GM18861 (cell line): ENCODE results near the gene HCN1.

Experiments used
- ATAC-seq: cut with Tn5 transposase; IDR thresholded peaks from one replicate; pipeline ENCODE4 v1.9.1; 2021; ENCODE audit not compliant: unreplicated experiment

The HCN1 gene

DNA sequence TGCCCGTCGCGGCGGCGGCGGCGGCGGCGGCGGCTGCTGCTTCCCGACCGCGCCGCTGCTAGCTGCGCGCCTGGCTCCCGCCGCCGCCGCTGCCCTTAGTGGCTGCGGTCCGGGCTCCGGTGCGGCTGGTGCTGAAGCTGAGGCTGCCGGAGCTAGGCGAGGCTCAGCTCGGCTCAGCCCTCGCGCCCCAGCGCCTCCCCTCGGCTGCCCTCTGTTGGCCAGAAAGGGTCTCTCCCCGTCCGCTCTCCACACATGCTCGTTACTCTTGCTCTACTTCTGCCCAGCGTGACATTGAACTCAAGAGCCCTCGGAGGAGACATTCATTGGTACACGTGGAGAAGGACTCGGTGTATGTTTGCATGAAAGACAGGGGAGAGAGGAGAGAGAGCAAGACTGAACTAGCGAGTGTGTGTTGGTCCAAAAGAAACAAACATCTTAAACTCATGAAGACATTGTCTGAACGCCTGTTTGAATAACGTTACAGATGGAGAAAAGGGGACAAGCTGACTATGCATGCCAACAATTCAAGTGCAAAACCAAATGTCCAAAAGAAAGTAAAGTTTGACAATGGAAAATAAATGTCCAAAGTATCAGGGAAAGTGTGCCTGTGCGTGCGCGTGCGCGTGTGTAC, at the start of gene HCN1:
Gene HCN1 (minus strand): TSS at position 175 of the 631 bp plus-strand sequence.
- no peak for ATAC-seq

DNA sequence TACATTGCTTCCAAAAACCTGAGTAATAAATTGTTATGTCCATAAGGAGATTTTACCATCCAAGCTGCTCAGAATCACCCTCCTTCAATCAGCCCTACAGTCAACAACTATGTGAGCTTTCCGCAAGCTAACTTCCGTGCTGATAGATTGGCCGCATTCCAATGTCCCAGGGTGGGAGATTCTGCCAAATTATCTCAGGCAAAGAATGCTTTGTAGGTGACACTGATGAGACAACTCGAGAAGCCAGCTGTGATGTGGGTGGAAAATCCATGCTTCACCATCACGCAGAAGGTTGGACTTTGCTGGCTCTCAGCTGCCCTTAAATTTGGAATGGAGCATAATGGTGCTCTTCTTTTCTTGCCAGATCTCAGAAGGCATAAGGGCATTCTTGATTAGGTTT, 44.9 kb upstream of the HCN1 start:
- no peak for ATAC-seq

DNA sequence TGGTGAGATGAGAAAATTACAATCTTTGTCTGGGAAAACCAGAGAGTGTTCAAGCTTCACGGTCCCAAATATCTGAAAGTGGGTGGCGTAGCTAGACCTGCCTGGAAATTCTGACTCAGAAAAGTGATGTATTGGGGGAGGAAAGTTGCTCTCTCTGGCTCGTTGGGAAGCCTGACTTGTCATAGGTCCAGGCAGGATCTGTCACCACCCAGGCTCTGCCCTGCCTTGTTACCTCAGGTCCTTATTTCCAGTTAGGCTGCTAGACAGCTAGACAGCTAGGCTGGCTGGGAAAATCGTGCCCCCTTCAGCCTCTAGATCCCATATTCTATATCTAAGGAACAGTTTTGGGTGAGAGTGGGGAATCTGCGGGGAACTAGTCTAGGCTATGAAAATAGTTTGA, 41.0 kb upstream of the HCN1 start:
- ATAC-seq, result no peak

DNA sequence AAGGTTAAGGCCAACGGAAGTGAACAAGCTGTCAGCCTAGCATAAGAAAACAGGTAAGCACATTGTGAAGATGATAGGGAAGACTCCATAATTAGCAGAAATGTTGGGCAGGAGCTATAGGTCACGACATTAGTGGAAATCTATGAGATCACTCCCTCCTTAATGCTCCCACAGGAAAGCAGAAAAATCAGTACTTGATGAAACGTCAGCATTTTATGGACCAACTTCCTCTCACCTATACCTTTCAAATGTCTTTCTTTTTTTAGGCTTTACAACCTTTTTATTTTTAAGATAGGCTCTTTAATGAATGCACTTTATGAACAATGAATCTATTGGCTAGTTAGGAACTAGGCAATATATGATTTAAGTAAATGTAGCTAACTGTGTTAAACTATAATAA, 29.4 kb upstream of the HCN1 start:
- no peak for ATAC-seq

DNA sequence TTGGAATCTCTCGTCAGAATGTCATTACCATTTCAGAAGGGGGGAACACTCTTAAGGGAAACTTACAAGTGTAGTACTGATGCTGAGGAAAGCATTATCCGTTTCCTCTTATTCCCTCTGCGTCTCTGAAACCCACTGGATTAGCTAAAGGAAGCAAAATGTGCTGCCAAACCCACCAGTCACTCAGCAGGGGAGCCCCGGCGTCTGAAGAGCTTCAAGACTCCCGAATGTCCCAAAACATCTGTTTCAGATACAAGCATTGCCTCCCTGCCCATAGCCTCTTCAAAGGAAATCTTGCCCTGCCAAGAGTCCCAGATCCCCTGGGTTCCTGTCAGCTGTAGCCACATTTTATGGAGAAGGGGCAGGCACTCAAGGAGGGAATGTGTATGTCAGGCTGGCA, 1.0 kb upstream of the HCN1 start:
- ATAC-seq, result no peak

DNA sequence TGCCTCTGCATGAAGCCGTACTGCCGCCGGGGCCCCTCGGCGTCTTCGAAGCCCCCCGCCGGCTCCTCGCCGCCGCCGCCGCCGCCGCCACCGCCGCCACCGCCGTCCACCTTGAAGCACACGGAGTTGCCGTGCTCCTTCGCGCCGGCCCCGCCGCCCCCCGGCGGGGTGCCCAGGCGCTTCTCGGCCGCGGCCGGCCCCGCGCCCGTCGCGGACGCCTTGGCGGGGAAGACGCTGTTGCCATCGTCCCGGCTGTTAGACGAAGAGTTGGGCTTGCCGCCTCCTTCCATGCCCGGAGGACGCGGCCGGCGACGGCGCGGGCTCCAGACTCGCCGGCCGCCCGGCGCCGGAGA, 400 bp downstream of the HCN1 start:
- ATAC-seq, result no peak

DNA sequence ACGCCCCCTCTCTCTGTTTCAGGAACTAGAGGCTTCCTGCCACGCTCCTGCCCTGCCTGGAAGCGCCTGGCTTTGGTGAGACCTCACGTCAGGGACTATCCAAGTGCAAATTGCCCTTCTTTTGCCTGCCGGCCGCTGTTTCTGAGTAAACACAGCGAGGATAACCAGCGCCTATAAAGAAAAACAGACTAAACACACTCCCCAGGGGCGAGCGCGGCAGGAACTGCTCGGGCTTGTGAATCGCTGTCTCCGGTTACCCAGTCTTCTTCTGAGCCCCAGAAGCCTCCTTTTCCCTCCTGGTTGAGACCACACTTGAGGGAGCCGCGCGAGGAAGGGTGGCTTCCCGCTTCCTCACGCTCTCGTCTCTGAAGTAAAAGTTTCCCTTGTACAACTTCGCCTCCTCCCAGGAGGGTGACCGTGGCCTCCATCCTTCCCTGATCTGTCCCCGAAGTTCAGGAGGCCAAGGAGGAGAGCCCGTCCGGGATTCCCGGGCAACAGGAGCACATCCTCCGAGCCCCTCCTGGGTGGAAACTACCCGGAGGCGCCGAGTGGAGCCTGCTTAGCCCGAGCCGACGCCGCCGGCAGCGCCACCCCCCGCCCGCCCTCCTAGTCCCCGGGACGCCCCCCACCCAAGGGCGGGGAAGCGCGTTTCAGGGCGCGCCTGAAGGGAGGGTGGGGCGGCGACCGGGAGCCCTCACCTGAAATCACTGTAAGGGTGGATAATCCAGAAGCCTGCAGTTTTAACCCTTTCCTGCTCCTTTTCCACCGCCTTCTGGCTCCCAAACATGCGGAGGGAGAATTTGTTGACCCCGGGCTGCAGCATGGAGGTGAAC, 993 bp downstream of the HCN1 start:
- no peak for ATAC-seq

DNA sequence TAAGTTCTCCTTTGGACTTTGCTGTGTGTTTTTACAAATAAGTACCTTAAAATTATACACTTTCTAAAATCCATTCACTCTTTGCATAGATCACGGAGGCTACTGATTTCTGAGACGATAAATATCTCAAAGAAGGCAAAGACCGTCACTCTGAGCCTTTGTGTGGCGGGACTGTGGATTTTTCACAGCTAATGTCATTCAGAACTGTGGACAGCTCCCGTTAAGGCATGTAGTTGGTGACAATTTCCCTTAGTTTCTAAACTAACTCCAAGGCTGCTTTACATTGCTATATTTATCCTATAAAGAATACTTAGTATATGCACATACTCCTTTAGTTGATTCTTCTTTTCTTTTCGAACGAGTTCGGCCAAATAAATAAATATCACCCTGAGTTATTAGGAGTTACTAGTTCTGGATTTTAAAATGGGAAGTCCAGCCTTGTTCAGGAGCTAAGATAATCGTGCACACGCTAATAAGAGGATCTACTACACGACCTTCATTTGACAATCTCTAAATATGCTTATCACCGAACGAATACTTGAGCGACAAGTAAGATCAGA, 1.8 kb downstream of the HCN1 start:
- ATAC-seq, result no peak

DNA sequence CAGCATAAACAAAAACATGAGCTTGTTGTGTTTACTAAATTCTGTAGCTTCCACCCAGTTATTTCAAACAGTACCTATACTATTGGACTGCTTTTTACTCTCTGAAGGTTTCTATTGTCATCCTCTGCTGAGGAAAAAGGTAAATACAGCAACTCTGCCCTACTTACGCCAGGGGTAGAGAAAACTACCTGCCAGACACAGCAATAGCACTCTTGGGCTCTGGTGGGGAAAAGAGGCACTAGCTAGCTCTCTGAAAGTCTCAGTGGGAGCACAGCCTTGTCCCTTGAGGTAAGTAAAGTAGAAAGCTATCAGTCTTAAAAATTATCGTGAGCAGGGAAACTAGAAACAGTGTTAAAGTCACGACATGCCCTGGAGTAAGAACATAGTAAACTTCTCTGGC, 3.7 kb downstream of the HCN1 start:
- no peak for ATAC-seq

DNA sequence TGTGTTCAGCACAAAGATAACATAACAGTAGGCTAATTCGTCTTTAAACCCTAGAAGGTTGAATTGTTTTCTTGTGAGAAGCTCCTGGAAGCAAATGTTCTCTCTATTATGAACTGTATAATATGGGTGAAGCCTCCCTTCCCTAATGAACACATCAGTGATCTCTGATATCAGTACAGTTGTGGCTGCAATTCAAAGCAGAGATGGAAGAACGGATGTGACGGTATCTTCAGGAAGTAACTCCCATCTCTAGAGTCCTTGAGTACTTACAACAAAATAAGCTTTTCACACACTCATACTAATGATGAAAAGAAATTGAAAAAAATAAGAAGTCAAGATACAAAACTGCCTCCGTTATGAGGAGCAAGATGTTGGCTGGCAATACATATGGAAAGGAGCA, 4.5 kb downstream of the HCN1 start:
- ATAC-seq, result no peak

DNA sequence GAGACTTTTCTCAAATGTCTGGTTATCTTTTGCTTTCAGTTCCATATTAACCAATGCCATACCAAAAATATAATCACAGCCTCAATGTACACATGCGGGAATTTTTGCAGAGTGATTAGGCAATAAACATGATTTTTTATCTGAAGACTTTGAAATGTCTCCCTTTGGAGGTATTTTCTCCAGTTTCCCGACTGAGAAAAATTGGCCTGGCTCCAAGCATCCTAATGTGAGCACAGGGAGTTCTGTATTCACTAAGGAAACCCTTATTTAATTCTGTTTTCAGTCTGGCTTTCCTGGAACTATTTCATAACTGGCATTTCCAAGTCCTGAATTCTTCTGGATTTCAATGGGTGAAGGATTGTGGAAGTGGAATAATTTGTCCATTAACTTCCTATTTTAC, 8.5 kb downstream of the HCN1 start:
- ATAC-seq, result no peak

DNA sequence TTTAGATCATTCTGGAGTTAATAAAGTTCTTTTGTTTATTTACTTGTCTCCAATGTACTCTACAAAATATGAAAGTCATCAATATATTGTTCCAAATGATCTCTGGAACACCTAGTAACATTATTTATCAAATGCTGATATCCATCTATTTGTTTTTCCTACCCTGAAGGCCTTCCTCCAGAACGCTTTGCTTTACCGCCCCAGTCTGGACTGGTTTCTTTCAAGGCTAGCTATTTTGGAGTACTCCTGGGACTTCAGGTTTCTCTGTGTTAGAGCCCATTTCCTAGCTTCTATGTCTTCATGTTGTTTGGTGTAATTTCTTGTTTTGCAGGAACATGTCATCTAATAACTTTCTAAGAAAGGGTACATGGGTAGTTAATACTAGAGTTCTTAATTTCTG, 9.6 kb downstream of the HCN1 start:
- ATAC-seq, result no peak

DNA sequence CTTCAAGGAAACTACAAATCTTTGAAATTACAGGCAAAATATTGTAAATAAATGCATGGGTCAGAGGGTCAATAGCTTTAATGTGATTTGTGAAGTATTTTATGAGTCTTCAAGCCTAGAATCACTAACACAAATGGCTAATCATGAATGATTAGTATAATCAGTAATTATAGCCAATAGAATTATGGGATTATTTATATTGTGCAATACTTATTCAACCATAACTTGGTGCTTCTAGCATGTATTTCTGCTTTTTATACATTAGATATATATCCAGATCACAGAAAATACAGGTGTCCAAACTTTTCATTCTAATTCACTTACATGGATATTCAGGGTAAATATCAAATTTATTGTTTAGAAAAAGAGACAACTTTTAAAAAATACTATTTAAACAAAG, 12.1 kb downstream of the HCN1 start:
- ATAC-seq, result no peak

DNA sequence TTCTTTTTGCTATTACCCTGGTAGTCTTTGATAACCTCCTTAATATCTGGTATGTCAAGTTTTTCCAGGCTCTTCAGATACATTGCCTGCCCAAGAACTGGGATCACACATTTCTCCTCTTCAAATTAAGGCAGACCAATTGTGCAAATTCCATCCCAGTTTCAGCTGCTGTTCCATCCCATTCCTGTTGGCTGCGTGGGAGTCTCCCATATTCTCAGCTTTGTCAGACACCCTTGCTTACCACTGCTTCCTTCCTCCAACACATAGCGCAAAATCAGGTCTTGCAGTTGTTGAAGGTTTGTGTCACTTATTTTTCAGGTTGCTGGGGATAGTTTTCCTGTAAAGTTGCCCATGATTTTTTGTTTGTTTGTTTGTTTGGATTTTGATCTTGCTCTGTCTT, 15.2 kb downstream of the HCN1 start:
- no peak for ATAC-seq

DNA sequence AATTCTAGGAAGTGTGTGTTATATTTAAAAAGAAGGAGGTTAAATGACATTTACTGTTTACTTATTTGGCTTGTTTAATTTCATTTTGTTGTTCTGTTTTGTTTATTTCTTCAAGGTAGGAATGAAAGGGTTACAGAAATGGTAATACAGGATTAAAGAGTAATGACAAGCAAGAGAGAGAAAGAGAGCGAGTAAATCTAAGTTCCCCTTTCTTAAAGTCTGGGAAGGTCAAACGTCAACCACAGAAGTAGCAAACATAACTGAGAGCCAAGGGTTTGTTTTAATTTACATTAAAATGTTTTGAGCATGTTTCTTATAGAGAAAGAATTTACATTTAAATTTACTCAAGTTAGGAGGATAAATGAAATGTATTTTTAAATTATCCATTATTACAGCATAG, 18.7 kb downstream of the HCN1 start:
- no peak for ATAC-seq

DNA sequence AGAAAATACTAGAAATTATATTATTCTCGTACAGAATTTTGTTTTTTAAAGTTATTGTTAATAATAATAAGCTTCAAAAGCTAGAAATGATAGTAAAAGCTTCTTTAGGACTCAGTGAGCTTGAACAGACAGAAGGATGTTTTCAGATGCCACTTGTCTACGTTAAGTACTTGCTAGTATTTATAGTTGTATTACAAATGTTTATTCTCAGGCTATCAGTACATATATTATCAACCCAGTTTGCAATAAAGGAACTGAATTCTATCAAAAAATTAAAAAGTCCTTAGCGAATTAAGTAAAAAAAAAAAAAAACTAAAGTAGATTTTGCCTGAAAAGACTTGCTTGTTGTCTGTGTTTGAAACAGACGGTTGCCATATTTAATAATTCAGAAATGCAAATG, 23.9 kb downstream of the HCN1 start:
- no peak for ATAC-seq

DNA sequence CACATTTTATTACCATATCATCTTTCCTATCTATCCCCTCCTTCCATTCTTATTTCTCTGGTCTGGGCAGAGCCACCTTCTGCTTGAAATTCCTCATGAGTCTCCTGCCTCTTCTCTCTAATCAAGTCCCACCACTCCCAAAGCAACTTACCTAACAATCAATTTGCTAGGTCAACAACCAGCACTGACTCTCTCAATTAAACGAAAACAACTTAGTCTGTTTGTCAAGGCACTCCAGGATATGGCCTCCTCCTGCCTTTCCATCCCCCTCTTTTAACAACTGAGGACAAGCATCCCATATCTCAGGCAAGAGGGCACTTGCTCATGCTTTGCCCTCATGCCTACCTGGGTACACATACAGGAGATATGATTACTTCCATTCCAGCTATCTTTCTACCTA, 47.4 kb downstream of the HCN1 start:
- ATAC-seq, result no peak

DNA sequence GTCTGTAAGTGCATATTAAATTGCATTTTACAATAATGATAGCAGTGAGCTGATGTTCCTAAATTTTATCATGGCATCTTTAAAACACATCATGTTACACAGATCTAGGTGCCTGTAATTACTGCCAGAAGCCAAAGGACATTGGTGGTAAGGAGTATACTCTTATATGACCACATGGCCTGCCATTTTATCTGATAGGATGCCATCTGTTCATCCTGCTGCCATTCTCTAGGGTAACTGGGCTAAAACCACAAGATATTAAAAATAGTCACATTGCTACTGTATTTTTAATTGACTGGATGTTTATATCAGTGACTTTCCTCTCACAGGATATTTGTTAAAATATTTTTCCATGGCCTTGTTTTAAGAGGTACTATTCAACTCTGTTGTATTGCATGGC, 53.1 kb downstream of the HCN1 start:
- no peak for ATAC-seq

DNA sequence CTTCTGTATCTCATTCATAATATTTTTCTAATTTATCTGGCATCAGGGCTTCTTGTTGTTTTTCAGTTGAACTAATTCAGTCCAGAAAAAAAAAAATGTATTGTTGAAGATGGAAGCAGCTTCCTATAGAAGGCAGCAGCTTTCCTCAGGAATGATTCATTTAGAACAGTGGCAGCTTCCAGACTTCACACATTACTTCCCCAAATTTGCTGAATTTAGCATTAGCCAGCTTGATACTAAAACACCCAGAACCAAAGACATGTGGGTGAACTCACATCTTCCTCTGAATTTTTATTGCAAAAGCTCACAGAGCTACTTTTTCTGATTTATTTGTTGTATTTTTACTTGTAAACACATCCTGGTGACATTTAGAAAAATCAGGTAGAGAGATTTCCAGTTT, 53.8 kb downstream of the HCN1 start:
- ATAC-seq, result no peak

DNA sequence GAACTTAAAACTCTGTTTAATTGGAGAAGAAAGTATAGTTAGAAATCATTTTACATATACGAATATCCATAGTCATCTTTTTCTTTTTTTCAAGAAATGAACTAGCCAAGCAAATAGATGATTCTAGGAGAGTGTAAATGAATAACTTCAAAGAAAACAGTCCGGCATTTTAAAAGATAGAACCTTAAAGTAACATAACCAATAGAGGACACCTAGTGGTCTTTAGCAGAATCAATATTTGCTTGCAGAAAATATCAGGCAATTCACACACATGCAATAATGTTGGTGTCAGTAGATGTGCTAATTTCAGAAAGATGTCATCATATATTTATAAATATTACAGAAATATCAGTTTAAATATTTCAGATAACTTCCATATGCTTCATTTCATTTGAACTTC, 57.1 kb downstream of the HCN1 start:
- ATAC-seq, result no peak

DNA sequence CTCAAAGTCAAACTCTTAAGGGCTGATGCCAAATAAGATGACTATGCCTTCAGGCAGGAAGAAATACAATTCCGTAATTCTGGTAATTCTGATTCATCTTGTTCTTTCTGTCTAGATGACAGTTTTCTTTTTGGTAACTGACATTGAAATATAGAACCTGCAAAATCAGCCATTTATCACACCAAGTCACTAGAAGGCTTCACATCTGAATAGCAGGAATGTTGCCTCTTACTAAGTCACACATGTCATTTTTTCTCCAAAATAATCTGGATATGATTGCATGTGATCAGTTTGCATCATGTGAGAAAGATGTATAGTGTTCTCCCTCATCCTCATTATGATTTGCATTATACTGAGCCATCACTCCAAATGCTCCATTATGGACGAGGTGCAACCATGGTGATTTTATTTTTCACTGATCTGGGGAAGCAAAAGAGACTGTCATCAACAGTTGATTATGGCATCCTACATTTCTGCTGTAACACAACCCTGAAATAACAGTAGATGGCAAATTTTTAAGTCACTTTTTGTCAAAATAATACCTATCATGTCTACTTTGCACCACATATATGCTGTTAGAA, 69.0 kb downstream of the HCN1 start:
- ATAC-seq, result no peak

DNA sequence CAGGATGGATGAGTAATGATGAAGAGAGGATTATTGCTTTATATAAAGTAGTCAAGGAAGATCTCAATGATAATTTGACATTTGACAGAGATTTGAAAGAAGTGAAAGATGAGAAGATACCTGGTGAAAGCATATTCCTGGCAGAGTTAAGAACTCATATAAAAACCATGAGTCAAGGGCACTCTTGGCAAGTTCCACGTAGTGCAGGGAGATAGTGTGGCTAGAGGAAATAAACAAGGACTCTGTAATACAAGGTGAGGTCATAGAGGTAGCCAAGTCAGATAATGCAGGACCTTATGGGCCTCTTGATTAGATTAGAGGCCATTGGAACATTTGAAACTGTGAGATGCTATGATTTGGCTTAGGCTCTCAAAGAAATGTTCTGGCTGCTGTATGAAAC, 72.3 kb downstream of the HCN1 start:
- ATAC-seq, result no peak
